Raji (cell line): ENCODE data around the gene LRRC46.

Source experiments
- POLR2A ChIP-seq: IDR thresholded peaks from 2 replicates; pipeline ENCODE4 v1.6.1; 2011; ENCODE audit warnings: low read depth, low read length, control low read depth; ENCODE audit not compliant: insufficient read depth

Gene LRRC46

DNA sequence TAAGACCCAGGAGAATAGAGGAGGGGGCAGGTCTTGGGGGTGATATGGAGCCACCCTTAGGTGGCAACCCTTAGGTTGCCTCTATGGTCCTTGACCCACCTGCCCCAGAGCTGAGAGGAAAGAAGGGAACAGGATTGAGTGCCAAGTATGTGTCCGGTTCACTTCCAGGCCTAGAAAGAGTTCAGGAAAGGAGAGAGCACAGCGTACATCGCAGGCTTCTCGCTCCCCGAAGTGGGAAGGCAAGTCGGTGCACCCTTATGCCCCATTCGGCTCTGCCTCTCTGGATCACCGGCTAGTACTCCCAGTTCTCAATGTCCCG is 18.9 kb downstream of the LRRC46 start:
- TF ChIP-seq POLR2A, result no peak

DNA sequence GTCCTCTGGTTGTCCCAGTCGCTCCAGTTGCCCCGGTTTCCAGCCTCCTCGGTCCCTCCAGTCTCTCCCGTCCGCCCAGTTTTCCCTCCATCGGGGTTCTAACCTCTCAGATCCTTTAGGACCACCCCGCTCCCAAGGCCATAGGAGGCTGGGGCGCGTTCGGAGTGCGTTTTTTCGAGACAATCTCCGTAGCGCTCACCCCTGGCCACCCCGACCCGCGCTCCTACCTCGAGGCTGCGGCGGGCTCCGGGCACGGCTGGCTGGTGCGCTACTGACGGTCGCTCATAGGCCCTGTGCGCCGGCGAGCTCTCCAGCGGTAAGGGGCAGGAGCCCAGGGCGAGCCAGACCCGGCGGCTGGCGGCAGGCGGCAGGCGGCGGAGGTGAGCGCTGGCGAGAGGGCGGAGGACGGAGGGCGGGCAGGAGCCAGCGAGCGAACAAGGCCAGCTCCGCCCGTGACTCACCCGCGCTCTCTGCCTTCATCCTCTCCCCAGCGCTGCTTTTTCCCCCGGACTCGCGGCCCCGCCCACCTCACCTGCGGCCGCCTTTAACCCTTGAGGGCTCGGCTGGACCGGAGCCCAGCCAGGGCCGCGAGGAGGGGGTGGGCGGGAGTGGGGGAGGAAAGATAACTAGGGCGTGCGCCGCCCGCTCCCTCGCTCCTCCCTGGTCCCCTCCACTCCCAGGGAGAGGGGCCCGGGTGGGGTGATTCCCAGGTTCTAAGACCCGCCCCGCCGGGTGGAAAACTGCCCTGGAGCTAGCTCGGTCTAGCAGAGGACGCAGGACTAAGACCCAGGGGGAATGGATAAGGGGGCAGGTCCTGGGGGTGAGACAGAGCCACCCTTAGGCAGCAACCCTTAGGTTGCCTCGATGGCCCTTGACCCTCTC is 19.5 kb downstream of the LRRC46 start, which contains the start of gene SP6:
Gene SP6, minus strand, starts transcription at position 472 of the 882 bp plus-strand sequence. CDS start 2,734 bp downstream, outside the sequence.
- no peak for TF ChIP-seq POLR2A

DNA sequence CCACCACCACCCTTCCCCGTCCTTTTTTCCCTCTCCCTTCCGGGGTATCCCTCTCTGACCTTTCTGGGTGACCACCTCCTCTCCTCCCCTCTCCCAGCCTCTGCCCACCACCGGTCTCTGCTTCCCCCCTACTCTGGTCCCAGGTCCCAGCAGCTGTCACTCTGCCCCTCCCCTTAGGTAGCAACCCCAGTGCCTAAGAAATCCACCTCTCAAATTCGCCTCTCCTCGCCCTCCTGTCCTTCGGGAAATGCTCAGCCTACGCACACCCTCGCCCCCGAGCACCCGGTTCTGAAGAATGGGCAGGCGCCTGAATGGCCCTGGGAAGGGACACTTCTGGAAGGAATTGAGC is 20.3 kb downstream of the LRRC46 start:
- TF ChIP-seq POLR2A, result no peak

DNA sequence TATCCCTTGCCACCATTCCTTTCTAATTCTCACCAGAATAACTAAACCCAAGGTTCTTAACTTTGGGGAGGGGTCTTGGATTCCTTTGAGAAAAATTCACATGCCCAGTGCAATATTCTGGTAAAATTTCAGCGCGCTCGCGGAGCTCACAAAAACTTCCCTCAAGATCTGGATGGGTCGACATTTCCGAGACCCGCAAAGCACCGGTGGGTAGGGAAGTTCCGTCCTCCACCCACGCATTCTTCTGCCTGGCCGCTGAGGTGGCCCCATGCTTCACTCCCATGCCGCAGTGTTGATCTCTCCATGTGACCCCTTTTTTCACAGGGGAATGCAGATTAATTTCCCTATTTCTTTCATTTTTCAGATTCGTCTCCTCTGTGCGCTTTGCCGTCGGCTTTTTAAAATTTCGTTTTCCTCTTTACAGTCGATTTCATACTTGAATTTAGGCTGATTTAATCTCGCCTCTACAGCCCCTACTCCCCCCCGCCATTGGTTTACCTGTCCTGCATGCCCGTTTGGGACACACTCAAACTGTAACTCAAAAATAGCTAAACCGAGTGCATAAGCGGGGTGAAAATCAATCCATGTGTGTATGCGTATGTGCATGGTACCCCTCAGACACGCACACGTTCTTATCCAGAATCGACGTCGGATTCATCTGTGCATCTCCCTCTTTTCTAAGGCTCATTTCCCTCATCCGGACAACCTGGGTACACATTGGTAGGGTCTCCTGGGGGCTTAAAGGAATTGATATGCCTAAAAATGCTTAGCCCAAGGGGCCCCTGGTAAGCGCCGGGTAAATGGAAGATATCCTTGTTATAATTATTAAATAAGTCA is 20.9 kb downstream of the LRRC46 start:
- TF ChIP-seq POLR2A, result no peak

DNA sequence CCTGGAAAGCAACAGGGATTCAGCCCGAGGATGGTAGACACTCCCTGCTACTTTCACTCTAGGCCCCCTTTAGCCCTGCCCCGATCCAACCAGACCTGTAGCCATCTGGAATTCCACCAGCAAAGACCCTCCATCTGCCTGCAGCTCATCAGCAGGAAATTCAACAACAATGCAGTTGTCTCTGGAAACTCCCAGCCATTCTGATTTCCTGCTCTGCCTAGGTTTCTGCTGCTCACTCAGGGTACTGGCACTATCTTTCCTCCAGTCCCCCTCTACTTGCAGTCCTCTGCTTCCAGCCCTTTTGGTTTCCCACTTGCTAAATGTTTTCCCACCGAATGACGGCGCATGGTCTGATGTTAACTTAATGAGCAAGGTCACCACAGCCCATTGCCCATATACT is 22.1 kb downstream of the LRRC46 start:
- no peak for TF ChIP-seq POLR2A

DNA sequence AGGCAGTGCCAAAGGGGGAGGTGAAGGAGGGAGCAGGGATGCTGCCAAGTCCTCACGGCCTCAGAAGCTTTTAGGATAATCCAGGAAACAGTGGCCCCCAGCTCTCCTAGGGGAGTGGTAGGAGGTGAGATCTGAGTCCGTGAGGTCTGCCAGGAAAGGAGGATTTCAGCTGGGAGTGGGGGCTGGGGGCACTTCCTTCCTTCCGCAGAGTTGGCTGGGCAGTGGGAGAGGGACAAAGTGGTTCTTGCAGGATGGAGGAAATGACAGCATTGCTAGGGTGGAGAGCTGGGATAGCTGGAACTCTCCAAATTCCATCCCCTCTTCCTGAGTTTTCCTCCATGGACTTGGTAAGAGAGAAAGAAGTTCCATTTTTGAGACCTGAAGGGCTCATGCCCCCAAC is 24.3 kb downstream of the LRRC46 start:
- TF ChIP-seq POLR2A, result no peak

DNA sequence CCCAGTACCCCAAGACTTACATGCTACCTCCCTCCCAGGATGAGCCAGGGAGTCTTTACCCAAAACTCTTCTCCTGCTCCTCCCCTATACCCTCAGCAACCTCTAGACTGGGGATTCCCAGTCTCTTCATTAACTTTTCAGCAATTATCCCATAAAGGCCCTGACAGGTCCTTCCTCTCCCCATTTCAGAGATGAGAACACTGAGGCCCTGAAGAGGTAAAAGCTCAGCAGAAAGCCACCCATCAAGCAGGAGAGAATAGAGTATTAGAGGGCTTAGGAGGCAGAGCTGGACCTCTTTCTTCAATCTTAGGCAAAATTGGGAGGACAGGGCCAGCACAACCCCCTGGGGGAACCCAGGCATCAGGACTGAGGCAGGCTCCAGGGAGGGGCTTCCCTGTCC is 25.4 kb downstream of the LRRC46 start:
- no peak for TF ChIP-seq POLR2A

DNA sequence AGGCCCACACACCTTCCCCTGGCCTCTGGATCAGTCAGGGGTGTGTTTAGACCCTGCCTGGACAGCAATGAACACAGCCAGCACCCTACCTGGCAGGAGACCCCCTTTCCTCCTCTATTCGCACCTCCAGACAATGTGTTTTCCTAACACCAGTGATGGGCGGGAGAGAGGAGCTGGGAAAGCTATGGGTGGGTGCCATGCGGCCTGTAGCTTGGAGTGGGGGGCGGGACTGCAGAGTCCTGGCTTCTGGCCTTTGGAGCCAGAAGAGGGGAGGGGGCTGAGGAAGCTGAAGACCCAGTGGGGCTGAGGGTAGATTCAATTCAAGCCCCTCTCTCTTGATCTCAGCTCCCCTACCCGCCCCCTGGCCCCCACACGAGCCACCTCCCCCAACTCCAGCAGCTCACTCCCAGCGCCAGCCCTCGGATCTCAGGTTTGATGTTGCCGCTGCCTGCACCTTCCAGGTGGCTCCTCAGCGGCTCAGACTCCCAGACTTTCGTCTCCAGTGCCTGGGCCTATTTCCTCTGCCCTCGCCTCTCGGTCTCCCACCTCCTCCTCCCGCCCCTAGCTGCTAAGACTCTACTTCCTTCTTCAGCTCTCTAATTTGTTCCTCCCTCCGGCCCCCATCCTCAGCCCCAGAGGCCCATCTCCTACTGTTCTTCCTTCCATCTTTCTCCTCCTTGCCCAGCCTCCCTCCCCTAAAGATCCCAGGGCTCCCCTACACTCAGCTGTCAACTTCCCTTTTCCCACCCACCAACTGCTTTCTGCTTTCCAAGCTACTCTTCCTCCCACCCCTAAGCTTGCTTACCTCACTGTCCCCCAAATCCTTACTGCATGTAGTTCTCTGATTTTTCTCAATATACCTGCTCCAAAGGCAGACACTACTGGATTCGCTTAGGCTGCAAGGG is 26.3 kb downstream of the LRRC46 start:
- TF ChIP-seq POLR2A, result no peak

DNA sequence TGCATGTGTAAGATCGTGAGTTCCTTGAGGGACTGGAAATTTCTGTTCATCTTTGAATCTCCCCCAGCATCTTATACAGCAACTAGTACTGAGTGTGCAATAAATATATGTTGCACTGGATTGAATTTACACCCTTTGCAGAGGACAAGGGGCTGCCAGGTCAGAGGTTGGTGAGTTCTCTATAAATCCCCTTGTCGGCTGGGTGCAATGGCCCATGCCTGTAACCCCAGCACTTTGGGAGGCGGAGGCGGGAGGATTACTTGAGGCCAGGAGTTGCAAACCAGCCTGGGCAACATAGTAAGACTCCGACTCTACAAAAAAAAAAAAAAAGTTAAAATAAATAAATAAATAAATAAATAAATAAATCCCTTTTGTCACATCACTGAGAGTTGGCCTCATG is 28.9 kb downstream of the LRRC46 start:
- no peak for TF ChIP-seq POLR2A

DNA sequence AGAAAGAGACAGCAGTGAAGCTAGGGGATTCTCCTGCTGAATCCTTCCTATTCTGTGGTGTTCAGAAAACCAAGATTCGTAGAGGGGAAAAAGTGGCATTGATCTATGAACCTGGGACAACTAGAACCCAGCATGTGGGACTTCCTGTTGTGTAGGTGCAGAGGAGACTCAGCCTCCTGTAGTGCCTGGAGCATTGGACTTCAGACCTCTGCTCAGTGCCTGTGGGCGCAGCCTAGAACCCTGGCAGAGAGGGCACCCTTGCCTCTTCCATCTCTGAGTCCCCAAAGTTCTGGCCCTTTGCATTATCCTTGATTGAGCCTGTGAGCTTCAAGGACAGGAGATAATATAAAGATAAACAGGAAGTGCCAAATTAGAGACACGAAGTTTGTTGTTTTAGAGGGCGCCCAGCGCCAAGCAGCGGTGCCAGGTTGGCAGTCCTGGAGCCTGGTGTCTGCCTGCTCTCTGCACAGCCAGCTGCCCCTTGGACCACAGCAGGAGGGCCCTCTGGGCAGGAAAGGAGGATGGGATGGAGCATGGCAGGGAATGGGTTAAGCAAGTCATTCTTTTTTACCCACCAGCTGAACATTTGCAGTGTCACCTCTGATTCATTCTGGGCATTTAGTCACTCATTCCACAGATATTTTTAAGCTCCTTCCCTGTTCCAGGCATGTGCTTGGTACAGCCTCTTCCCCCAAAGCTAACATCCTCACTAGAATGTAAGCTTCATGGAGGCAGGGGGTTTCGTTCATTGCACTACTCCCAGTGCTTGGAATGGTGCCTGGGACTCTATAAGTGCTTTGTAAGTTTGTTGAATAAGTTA is 31.4 kb downstream of the LRRC46 start:
- no peak for TF ChIP-seq POLR2A

DNA sequence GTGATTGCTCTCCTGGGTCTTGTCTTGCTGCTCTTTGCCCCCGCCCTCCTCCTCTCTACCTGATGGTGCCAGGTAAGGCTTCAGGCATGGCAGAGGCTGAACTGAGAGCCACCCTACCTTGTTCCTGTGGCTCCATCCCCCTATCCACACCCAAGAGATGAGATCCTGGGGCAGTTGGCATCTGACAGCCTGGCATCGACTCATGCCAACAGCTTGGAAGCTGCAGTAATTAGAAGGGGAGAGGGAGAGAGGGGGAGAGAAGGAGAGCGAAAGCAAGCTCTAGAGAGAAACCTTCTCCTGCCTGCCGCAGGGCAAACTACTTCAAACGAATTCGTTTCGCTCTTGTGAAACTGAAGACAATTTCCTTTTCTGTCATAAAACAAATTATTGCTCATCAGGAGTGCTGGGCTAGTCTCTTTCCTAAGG is 33.3 kb downstream of the LRRC46 start:
- TF ChIP-seq POLR2A, result no peak

DNA sequence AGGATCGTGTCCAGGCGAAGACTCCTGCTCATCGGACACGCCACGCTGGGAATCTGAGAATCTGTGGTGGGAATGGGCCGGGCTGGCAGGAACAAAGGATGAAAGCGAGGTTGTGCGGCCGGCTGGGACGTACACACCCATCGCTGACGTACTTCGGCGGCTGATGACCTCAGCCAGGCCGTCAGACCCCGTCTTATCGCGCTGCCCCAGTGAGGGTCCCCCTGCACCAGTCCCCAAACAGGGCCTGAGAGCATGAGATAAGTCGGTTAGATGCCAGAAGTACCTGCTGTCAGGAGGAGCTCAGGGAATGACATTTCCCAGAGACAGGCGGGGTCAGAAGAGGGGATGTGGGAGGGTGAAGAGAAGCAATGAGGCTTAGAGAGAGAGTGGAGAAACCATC is 35.5 kb downstream of the LRRC46 start:
- no peak for TF ChIP-seq POLR2A

DNA sequence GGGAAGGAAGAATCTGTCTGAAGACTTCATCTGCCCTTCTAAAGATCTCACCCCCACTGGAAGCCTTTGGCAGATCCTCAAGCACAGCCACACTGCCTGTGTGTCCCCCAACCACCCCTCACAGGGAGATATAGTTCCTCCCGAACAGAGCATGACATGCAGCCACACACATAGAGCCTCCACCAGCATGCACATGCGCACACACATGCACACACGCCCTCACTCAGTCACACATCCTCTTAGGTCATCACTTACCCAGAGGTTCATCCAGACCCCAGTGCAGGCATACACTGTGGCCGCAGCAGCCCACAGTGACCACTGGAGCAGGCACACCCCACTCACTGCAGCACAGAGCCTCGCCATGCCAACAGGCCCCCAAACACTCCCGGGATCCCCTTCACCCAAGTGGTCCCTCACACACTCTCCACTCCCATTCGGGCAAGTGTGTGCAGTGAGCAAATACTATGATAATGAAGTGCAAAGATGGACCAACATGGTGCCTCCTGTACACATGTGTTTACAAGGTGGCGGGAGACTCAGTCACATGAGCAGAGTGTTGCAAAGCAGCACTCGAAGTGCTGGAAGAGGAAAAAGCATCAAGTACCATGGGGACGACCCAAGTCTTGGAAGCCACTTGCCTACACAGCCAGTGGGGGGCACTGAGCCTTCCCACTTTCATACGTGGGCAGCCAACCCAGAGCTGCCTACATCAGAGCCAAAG is 36.5 kb downstream of the LRRC46 start:
- TF ChIP-seq POLR2A, result no peak

DNA sequence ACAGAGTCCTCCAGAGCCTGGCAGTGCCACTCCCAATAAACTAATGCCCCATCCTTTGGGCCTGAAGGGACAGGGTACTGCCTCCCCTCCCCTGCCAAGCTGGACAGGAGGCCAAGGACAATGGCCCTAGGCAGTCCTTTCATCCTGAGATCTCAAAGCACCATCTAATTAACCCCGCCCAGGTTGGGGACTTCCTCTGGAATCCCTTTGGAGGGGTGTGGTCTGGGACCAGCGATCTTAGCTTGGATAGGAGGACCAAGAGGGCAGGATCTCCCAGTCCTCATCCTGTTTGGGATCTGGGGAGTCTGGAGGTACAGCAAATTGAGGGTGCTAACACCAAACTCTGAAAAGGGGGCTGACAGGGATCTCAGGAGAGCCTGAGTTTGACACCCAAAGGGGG is 37.6 kb downstream of the LRRC46 start:
- TF ChIP-seq POLR2A, result no peak

DNA sequence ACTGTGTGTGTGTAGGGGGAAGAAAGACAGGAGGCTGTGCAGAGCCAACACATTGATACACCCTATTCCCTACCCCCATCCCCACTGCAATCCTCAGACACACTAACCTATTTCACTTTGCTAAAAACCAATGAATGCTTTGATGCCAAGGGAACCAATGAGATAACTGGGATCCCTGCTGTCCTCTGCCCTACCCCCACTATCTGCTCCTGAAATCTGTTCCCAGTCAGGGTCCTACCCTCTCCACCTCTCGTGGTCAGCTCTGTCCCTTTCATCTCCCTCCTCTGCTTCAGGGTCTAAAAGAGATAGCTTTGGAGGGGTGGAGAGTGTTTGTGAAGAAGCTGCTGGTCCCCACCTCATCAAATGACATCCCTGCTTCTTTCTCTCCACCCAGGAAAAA is 38.6 kb downstream of the LRRC46 start:
- no peak for TF ChIP-seq POLR2A
